ENCODE measurements around the gene RASA1. TPM values are rescaled to one million over a fixed set of nuclear protein-coding genes. Genes with fewer than 3 reads are reported as not detected.

The RASA1 gene
- total RNA-seq, 1 experiment from 2014 or later: 23.0 TPM

GRCh38 chr5:87361031-87361445 lies 93.4 kb downstream of the RASA1 start:
- H3K36me3 ChIP-seq (ENCODE audit: control insufficient read depth, insufficient read depth, low read length): no peaks in the 10 kb centered on the region; the same call in none of the 2 replicates
- intact Hi-C loops (cut with micrococcal nuclease; ENCODE audit: unreplicated experiment): no loop called here
- no peaks in the 10 kb centered on the region for H3K4me1 Mint-ChIP-seq (ENCODE audit: low read depth, unreplicated experiment)
- no peak overlapping the region for H3K4me3 Mint-ChIP-seq (ENCODE audit: unreplicated experiment)
- no peaks in the 10 kb centered on the region for H3K27me3 ChIP-seq (replicated peaks; ENCODE audit: control insufficient read depth, insufficient read depth, low read length)
- H3K4me1 ChIP-seq: no peaks in the 10 kb centered on the region
- H3K9me3 Mint-ChIP-seq (ENCODE audit: unreplicated experiment): no peaks in the 10 kb centered on the region
- no peak for DNase-seq
- no peak overlapping the region for H3K4me3 ChIP-seq (ENCODE audit: low read depth, low read length)
- no peaks in the 10 kb centered on the region for H3K9me3 ChIP-seq
- no peak overlapping the region for H3K27ac Mint-ChIP-seq (ENCODE audit: unreplicated experiment)
- H3K36me3 Mint-ChIP-seq (ENCODE audit: insufficient read depth, unreplicated experiment): peaks cover 13% of the 10 kb centered on the region
- no peak for TF ChIP-seq CTCF (IDR thresholded peaks at IDR 0.05; ENCODE audit: insufficient read depth in 1 of 2, low read depth in 1 of 2, low read length in 1 of 2, severe bottlenecking in 1 of 2, unreplicated experiment in 1 of 2)
- ChIA-PET CTCF (no interaction called here), POLR2A (no interaction called here)
- no TSS peak for BruUV-seq (replicated peaks)
- no peaks in the 10 kb centered on the region for H3K27me3 Mint-ChIP-seq (ENCODE audit: insufficient read depth, unreplicated experiment)

GRCh38 chr5:87361536-87362213 lies 94.0 kb downstream of the RASA1 start:
- no TSS peak for BruUV-seq (replicated peaks)

GRCh38 chr5:87367243-87367642 lies 99.6 kb downstream of the RASA1 start:
- intact Hi-C loops (cut with micrococcal nuclease; ENCODE audit: unreplicated experiment): no loop called here
- no peak for DNase-seq
- Mint-ChIP-seq H3K4me1 (ENCODE audit: low read depth, unreplicated experiment) (no peaks in the 10 kb centered on the region), H3K27ac (ENCODE audit: unreplicated experiment) (no peak overlapping the region), H3K36me3 (ENCODE audit: insufficient read depth, unreplicated experiment) (peaks cover 17% of the 10 kb centered on the region), H3K9me3 (ENCODE audit: unreplicated experiment) (no peaks in the 10 kb centered on the region), H3K27me3 (ENCODE audit: insufficient read depth, unreplicated experiment) (no peaks in the 10 kb centered on the region), H3K4me3 (ENCODE audit: unreplicated experiment) (no peak overlapping the region)
- no peak overlapping the region for H3K4me3 ChIP-seq (ENCODE audit: low read depth, low read length)
- H3K9me3 ChIP-seq: no peaks in the 10 kb centered on the region
- CTCF ChIA-PET: no interaction called here
- BruUV-seq (replicated peaks): no TSS peak
- H3K4me1 ChIP-seq: no peaks in the 10 kb centered on the region
- H3K36me3 ChIP-seq (ENCODE audit: control insufficient read depth, insufficient read depth, low read length): no peaks in the 10 kb centered on the region; the same call in 1 of the 2 replicates
- TF ChIP-seq CTCF (IDR thresholded peaks at IDR 0.05; ENCODE audit: insufficient read depth in 1 of 2, low read depth in 1 of 2, low read length in 1 of 2, severe bottlenecking in 1 of 2, unreplicated experiment in 1 of 2): no peak
- H3K27me3 ChIP-seq (replicated peaks; ENCODE audit: control insufficient read depth, insufficient read depth, low read length): no peaks in the 10 kb centered on the region
- POLR2A ChIA-PET: no interaction called here

More at GRCh38 chr5:87361536-87362213, 94.0 kb downstream of the RASA1 start:
- no peaks in the 10 kb centered on the region for H3K9me3 ChIP-seq
- intact Hi-C loops (cut with micrococcal nuclease; ENCODE audit: unreplicated experiment): no loop called here
- POLR2A ChIA-PET: no interaction called here
- Mint-ChIP-seq H3K9me3 (ENCODE audit: unreplicated experiment) (no peaks in the 10 kb centered on the region), H3K27me3 (ENCODE audit: insufficient read depth, unreplicated experiment) (no peaks in the 10 kb centered on the region), H3K27ac (ENCODE audit: unreplicated experiment) (no peak overlapping the region), H3K36me3 (ENCODE audit: insufficient read depth, unreplicated experiment) (peaks cover 8% of the 10 kb centered on the region), H3K4me3 (ENCODE audit: unreplicated experiment) (no peak overlapping the region), H3K4me1 (ENCODE audit: low read depth, unreplicated experiment) (no peaks in the 10 kb centered on the region)
- CTCF ChIA-PET: no interaction called here
- TF ChIP-seq CTCF (IDR thresholded peaks at IDR 0.05; ENCODE audit: insufficient read depth in 1 of 2, low read depth in 1 of 2, low read length in 1 of 2, severe bottlenecking in 1 of 2, unreplicated experiment in 1 of 2): no peak
- no peaks in the 10 kb centered on the region for H3K27me3 ChIP-seq (replicated peaks; ENCODE audit: control insufficient read depth, insufficient read depth, low read length)
- H3K4me3 ChIP-seq (ENCODE audit: low read depth, low read length): no peak overlapping the region
- no peaks in the 10 kb centered on the region; the same call in none of the 2 replicates for H3K36me3 ChIP-seq (ENCODE audit: control insufficient read depth, insufficient read depth, low read length)
- no peaks in the 10 kb centered on the region for H3K4me1 ChIP-seq
- no peak for DNase-seq

Measured in Caco-2 (cell line).